HUES48 (cell line): Measurements from ENCODE around the gene RPUSD2.

Experiments
- H3K27ac ChIP-seq: one replicate; pipeline ENCODE4 v1.7.0; 2013; ENCODE audit warnings: low read depth, low read length, inconsistent platforms
- H3K27me3 ChIP-seq: 2 replicates; pipeline ENCODE4 v1.6.1; 2013; ENCODE audit warnings: mild to moderate bottlenecking, low read length; ENCODE audit not compliant: control insufficient read depth, insufficient read depth
- H3K36me3 ChIP-seq: 2 replicates; pipeline ENCODE4 v1.6.1; 2013; ENCODE audit warnings: low read length; ENCODE audit not compliant: control insufficient read depth, insufficient read depth
- H3K4me1 ChIP-seq: 2 replicates; pipeline ENCODE4 v1.6.1; 2013; ENCODE audit warnings: mild to moderate bottlenecking, low read length; ENCODE audit not compliant: control insufficient read depth, insufficient read depth
- H3K4me3 ChIP-seq: 2 replicates; pipeline ENCODE4 v1.5.1; 2013; ENCODE audit warnings: mild to moderate bottlenecking, low read depth, low read length
- H3K9ac ChIP-seq: 2 replicates; pipeline ENCODE4 v1.6.1; 2013; ENCODE audit warnings: mild to moderate bottlenecking, low read depth, low read length, moderate library complexity
- H3K9me3 ChIP-seq: 2 replicates; pipeline ENCODE4 v1.6.1; 2013; ENCODE audit warnings: low read length; ENCODE audit not compliant: control insufficient read depth, insufficient read depth

Gene RPUSD2, protein sequence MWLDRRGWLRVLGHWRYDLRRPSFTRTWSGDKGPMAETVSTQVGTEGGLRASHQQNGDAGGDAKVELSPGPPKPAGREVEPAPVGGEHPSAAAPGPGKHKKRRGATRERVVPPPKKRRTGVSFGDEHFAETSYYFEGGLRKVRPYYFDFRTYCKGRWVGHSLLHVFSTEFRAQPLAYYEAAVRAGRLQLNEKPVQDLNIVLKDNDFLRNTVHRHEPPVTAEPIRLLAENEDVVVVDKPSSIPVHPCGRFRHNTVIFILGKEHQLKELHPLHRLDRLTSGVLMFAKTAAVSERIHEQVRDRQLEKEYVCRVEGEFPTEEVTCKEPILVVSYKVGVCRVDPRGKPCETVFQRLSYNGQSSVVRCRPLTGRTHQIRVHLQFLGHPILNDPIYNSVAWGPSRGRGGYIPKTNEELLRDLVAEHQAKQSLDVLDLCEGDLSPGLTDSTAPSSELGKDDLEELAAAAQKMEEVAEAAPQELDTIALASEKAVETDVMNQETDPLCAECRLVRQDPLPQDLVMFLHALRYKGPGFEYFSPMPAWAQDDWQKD

DNA sequence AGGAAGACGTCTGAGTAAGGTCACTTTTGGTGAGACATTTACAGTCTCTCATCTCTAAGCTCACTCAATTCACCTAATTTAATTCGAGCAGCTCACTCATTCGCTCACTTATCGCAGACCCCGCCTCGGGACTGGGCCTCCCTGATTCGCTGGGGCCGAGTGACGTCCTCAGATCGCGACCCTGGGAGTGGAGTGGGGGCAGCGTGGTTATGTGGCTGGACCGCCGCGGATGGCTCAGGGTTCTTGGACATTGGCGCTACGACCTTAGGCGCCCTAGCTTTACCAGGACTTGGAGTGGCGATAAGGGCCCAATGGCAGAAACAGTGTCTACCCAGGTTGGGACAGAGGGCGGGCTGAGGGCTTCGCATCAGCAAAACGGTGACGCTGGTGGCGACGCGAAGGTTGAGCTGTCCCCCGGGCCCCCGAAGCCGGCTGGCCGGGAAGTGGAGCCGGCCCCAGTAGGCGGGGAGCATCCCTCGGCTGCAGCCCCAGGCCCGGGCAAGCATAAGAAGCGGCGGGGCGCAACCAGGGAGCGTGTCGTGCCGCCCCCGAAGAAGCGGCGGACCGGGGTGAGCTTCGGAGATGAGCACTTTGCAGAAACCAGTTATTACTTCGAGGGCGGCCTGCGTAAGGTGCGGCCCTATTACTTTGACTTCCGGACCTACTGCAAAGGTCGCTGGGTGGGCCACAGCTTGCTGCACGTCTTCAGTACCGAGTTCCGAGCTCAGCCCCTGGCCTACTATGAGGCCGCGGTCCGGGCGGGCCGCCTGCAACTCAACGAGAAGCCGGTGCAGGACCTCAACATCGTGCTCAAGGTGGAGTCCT, at the start of gene RPUSD2:
RPUSD2 (plus strand) TSS at position 171 of the 825 bp plus-strand sequence; CDS start at position 210, 39 bp downstream.
- H3K4me3 ChIP-seq, result peak within 1 kb of the TSS; percentile 95
- peak within 1 kb of the TSS; percentile 85 for H3K27ac ChIP-seq
- peak within 1 kb of the TSS; percentile 83 for H3K9ac ChIP-seq
- peaks cover 14% of the 10 kb centered on the region for H3K4me1 ChIP-seq
- no peaks in the 10 kb centered on the region for H3K27me3 ChIP-seq
- H3K9me3 ChIP-seq, result no peaks in the 10 kb centered on the region
- H3K36me3 ChIP-seq, result peaks cover 27% of the 10 kb centered on the region

DNA sequence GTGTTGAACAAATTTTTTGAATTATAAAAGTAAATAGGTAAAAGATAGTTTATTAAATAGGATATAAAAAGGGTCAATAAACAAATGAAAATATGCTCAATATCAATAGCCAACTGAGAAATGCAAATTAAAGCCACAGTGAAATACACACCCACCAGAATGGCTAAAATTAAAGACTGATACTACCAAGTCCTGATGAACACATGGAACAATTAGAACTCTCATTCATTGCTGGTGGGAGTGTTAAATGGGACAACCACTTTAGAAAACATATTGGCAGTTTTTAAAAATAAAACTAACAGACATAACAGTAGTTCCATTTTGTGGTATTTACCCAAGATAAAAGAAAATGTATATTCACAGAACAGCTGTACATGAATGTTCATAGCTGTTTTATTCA, 45.5 kb upstream of the RPUSD2 start:
- Histone ChIP-seq H3K4me3 (no peak overlapping the region), H3K9me3 (no peaks in the 10 kb centered on the region), H3K27me3 (no peaks in the 10 kb centered on the region), H3K9ac (no peak overlapping the region), H3K4me1 (no peaks in the 10 kb centered on the region), H3K27ac (no peak overlapping the region), H3K36me3 (no peaks in the 10 kb centered on the region)

DNA sequence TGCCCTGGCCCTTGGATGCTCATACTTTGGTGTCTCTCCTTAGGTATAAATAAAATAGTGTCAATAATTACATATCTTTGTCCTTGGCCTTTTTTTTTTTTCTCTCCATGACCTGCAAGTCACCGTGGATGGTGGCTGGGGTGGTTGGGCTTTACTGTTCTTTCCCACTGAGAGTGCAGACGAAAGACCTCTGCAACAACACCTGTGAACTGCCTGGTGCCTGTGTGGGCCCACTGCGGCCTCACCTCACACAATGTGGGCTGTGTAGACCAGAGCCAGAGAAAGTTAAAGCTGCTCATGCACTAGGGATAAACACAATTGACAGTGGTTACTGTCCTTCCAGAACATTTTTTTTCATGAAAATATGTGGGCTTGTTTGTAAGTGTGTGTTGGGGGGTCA, 43.2 kb upstream of the RPUSD2 start:
- no peaks in the 10 kb centered on the region for H3K27me3 ChIP-seq
- no peaks in the 10 kb centered on the region for H3K36me3 ChIP-seq
- H3K4me3 ChIP-seq, result no peak overlapping the region
- H3K9ac ChIP-seq, result no peak overlapping the region
- no peaks in the 10 kb centered on the region for H3K4me1 ChIP-seq
- H3K9me3 ChIP-seq, result no peaks in the 10 kb centered on the region
- no peak overlapping the region for H3K27ac ChIP-seq

DNA sequence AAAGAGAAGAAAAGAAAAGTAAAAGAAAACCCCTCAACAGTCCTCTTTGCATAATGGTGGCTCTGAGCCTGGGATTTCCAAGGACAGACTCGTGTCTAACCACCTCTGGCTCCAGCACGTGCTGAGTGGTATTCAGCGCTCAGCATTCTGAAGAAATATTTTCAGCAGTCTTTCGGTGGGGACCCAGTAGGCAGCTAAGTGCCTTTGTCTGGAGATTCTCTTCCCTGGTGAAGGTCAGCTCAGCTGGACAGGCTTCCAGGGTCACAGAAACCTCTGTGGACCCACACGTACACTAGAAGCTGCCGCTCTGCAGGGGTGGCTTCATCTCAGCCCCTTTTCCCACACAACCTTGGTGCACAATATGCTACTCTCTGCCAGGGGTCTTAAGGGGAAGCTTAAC, 40.3 kb upstream of the RPUSD2 start:
- no peaks in the 10 kb centered on the region for H3K36me3 ChIP-seq
- H3K4me3 ChIP-seq, result no peak overlapping the region
- H3K27ac ChIP-seq, result no peak overlapping the region
- H3K9me3 ChIP-seq, result no peaks in the 10 kb centered on the region
- no peaks in the 10 kb centered on the region for H3K27me3 ChIP-seq
- H3K9ac ChIP-seq, result no peak overlapping the region
- H3K4me1 ChIP-seq, result no peaks in the 10 kb centered on the region

- Histone ChIP-seq H3K9ac (no peak overlapping the region), H3K27ac (no peak overlapping the region), H3K9me3 (no peaks in the 10 kb centered on the region)
These were observed 35.2 kb upstream of the RPUSD2 start for GRCh38 chr15:40533763-40534364.

DNA sequence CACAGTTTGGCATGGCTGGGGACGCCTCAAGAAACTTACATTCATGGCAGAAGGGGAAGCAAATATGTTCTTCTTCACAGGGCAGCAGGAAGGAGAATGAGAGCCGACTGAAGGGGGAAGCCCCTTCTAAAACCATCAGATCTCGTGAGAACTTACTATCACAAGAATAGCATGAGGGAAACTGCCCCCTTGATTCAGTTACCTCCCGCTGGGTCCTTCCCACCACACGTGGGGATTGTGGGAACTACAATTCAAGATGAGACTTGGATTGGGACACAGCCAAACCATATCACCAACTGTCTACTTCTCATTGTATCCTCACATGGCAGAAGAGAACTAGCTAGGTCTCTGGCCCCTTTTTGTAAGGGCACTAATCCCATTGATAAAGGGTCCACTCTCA, 34.7 kb upstream of the RPUSD2 start:
- H3K36me3 ChIP-seq, result no peaks in the 10 kb centered on the region
- H3K27ac ChIP-seq, result no peak overlapping the region
- H3K4me3 ChIP-seq, result no peak overlapping the region
- no peaks in the 10 kb centered on the region for H3K27me3 ChIP-seq
- H3K9ac ChIP-seq, result no peak overlapping the region
- H3K9me3 ChIP-seq, result no peaks in the 10 kb centered on the region
- no peaks in the 10 kb centered on the region for H3K4me1 ChIP-seq

More at GRCh38 chr15:40533763-40534364, 35.2 kb upstream of the RPUSD2 start:
- Histone ChIP-seq H3K4me3 (no peak overlapping the region), H3K27me3 (no peaks in the 10 kb centered on the region), H3K36me3 (no peaks in the 10 kb centered on the region), H3K4me1 (no peaks in the 10 kb centered on the region)

- no peak overlapping the region for H3K4me3 ChIP-seq
- no peak overlapping the region for H3K9ac ChIP-seq
- no peaks in the 10 kb centered on the region for H3K4me1 ChIP-seq
- no peaks in the 10 kb centered on the region for H3K9me3 ChIP-seq
- no peaks in the 10 kb centered on the region for H3K36me3 ChIP-seq
- H3K27me3 ChIP-seq, result no peaks in the 10 kb centered on the region
- H3K27ac ChIP-seq, result no peak overlapping the region
These were observed 32.6 kb upstream of the RPUSD2 start for GRCh38 chr15:40536501-40536900.

GRCh38 chr15:40538976-40539375, 30.1 kb upstream of the RPUSD2 start:
- Histone ChIP-seq H3K36me3 (no peaks in the 10 kb centered on the region), H3K4me3 (no peak overlapping the region), H3K27me3 (no peaks in the 10 kb centered on the region), H3K27ac (no peak overlapping the region), H3K4me1 (no peaks in the 10 kb centered on the region), H3K9me3 (no peaks in the 10 kb centered on the region), H3K9ac (no peak overlapping the region)

- Histone ChIP-seq H3K27ac (no peak overlapping the region), H3K4me1 (no peaks in the 10 kb centered on the region), H3K9me3 (no peaks in the 10 kb centered on the region), H3K36me3 (no peaks in the 10 kb centered on the region), H3K9ac (no peak overlapping the region), H3K4me3 (no peak overlapping the region), H3K27me3 (no peaks in the 10 kb centered on the region)
These were observed 26.0 kb upstream of the RPUSD2 start for GRCh38 chr15:40543082-40543481.

GRCh38 chr15:40543631-40544294, 25.3 kb upstream of the RPUSD2 start:
- no peaks in the 10 kb centered on the region for H3K36me3 ChIP-seq
- H3K4me1 ChIP-seq, result no peaks in the 10 kb centered on the region
- no peaks in the 10 kb centered on the region for H3K9me3 ChIP-seq
- no peaks in the 10 kb centered on the region for H3K27me3 ChIP-seq
- no peak overlapping the region for H3K9ac ChIP-seq
- no peak overlapping the region for H3K27ac ChIP-seq
- H3K4me3 ChIP-seq, result no peak overlapping the region
